HEK293 (cell line): ENCODE results near the gene SLC35E2B.

Source experiments
- HOXA7 ChIP-seq: sonication (generic); formaldehyde crosslinking; IDR thresholded peaks from 2 replicates; pipeline ENCODE4 v1.8.1; 2022; ENCODE audit warnings: missing genetic modification reagents, borderline replicate concordance
- HOXD13 ChIP-seq: sonication (generic); formaldehyde crosslinking; IDR thresholded peaks from 2 replicates; pipeline ENCODE4 v1.8.0; 2022; ENCODE audit warnings: missing genetic modification reagents, borderline replicate concordance
- KLF8 ChIP-seq: fragments of 450-650 bp; formaldehyde crosslinking; IDR thresholded peaks from 2 replicates; pipeline ENCODE4 v1.5.1; 2016; ENCODE audit warnings: missing biosample characterization, missing genetic modification characterization
- MYNN ChIP-seq: fragments of 450-650 bp; formaldehyde crosslinking; IDR thresholded peaks from 2 replicates; pipeline ENCODE4 v1.5.1; 2016; ENCODE audit warnings: missing biosample characterization, missing genetic modification characterization, borderline replicate concordance
- OSR2 ChIP-seq: fragments of 450-650 bp; formaldehyde crosslinking; IDR thresholded peaks from 2 replicates; pipeline ENCODE4 v1.5.1; 2016; ENCODE audit warnings: missing biosample characterization, missing genetic modification characterization
- WT1 ChIP-seq: fragments of 450-650 bp; formaldehyde crosslinking; IDR thresholded peaks from 2 replicates; pipeline ENCODE4 v1.5.1; 2016; ENCODE audit warnings: missing biosample characterization, missing genetic modification characterization
- ZBTB20 ChIP-seq: fragments of 450-650 bp; formaldehyde crosslinking; IDR thresholded peaks from 2 replicates; pipeline ENCODE4 v1.5.1; 2016; ENCODE audit warnings: missing biosample characterization, missing genetic modification characterization
- ZBTB21 ChIP-seq: fragments of 450-650 bp; formaldehyde crosslinking; IDR thresholded peaks from 2 replicates; pipeline ENCODE4 v1.5.1; 2017; ENCODE audit warnings: missing biosample characterization, missing genetic modification characterization
- ZBTB7A ChIP-seq: fragments of 450-650 bp; formaldehyde crosslinking; IDR thresholded peaks from 2 replicates; pipeline ENCODE4 v1.5.1; 2016; ENCODE audit warnings: low read depth, missing biosample characterization, missing genetic modification characterization
- ZEB2 ChIP-seq: fragments of 450-650 bp; formaldehyde crosslinking; IDR thresholded peaks from 2 replicates; pipeline ENCODE4 v1.5.1; 2016; ENCODE audit warnings: missing biosample characterization, missing genetic modification characterization
- ZFP3 ChIP-seq: fragments of 450-650 bp; formaldehyde crosslinking; IDR thresholded peaks from 2 replicates; pipeline ENCODE4 v1.5.1; 2016; ENCODE audit warnings: low read depth, missing biosample characterization, missing genetic modification characterization
- ZFP69B ChIP-seq: fragments of 450-650 bp; formaldehyde crosslinking; IDR thresholded peaks from 2 replicates; pipeline ENCODE4 v1.5.1; 2016; ENCODE audit warnings: missing biosample characterization, missing genetic modification characterization
- ZNF223 ChIP-seq: fragments of 450-650 bp; formaldehyde crosslinking; IDR thresholded peaks from 2 replicates; pipeline ENCODE4 v1.5.1; 2016; ENCODE audit warnings: missing biosample characterization, missing genetic modification characterization
- ZNF24 ChIP-seq: fragments of 450-650 bp; formaldehyde crosslinking; IDR thresholded peaks from 2 replicates; pipeline ENCODE4 v1.5.1; 2016; ENCODE audit warnings: missing biosample characterization, missing genetic modification characterization
- ZNF324 ChIP-seq: fragments of 450-650 bp; formaldehyde crosslinking; IDR thresholded peaks from 2 replicates; pipeline ENCODE4 v1.5.1; 2016; ENCODE audit warnings: missing biosample characterization, missing genetic modification characterization
- ZNF37A ChIP-seq: fragments of 450-650 bp; IDR thresholded peaks from 2 replicates; pipeline ENCODE4 v1.5.1; 2018; ENCODE audit warnings: missing biosample characterization, missing genetic modification characterization
- ZNF561 ChIP-seq: fragments of 450-650 bp; IDR thresholded peaks from 2 replicates; pipeline ENCODE4 v1.5.1; 2018; ENCODE audit warnings: missing biosample characterization, missing genetic modification characterization, borderline replicate concordance
- ZNF600 ChIP-seq: fragments of 450-650 bp; formaldehyde crosslinking; IDR thresholded peaks from 2 replicates; pipeline ENCODE4 v1.5.1; 2016; ENCODE audit warnings: missing biosample characterization, missing genetic modification characterization
- ZNF629 ChIP-seq: fragments of 450-650 bp; formaldehyde crosslinking; IDR thresholded peaks from 2 replicates; pipeline ENCODE4 v1.5.1; 2017; ENCODE audit warnings: missing biosample characterization, missing genetic modification characterization
- ZNF660 ChIP-seq: fragments of 450-650 bp; IDR thresholded peaks from 2 replicates; pipeline ENCODE4 v1.5.1; 2018; ENCODE audit warnings: missing biosample characterization, mild to moderate bottlenecking, missing genetic modification characterization
- ZNF677 ChIP-seq: fragments of 450-650 bp; IDR thresholded peaks from 2 replicates; pipeline ENCODE4 v1.5.0; 2018; ENCODE audit warnings: missing biosample characterization, mild to moderate bottlenecking, missing genetic modification characterization, moderate library complexity
- TF ChIP-seq, protein P1 (sequence below): fragments of 450-650 bp; formaldehyde crosslinking; IDR thresholded peaks from 2 replicates; pipeline ENCODE4 v1.5.1; 2016; ENCODE audit warnings: missing biosample characterization, missing genetic modification characterization
- TF ChIP-seq, protein P2 (sequence below): fragments of 450-650 bp; formaldehyde crosslinking; IDR thresholded peaks from 2 replicates; pipeline ENCODE4 v1.5.1; 2016; ENCODE audit warnings: missing biosample characterization, missing genetic modification characterization
- TF ChIP-seq, protein P3 (sequence below): fragments of 450-650 bp; formaldehyde crosslinking; conservative IDR thresholded peaks from 2 replicates; pipeline ENCODE4 v1.5.1; 2016; ENCODE audit warnings: low read depth, missing biosample characterization, missing genetic modification characterization
- TF ChIP-seq, protein P4 (sequence below): fragments of 450-650 bp; formaldehyde crosslinking; conservative IDR thresholded peaks from 2 replicates; pipeline ENCODE4 v1.5.1; 2016; ENCODE audit warnings: low read depth, missing biosample characterization, missing genetic modification characterization
- TF ChIP-seq, protein P5 (sequence below): fragments of 450-650 bp; formaldehyde crosslinking; IDR thresholded peaks from 2 replicates; pipeline ENCODE4 v1.5.1; 2016; ENCODE audit warnings: missing biosample characterization, missing genetic modification characterization

SLC35E2B gene

DNA sequence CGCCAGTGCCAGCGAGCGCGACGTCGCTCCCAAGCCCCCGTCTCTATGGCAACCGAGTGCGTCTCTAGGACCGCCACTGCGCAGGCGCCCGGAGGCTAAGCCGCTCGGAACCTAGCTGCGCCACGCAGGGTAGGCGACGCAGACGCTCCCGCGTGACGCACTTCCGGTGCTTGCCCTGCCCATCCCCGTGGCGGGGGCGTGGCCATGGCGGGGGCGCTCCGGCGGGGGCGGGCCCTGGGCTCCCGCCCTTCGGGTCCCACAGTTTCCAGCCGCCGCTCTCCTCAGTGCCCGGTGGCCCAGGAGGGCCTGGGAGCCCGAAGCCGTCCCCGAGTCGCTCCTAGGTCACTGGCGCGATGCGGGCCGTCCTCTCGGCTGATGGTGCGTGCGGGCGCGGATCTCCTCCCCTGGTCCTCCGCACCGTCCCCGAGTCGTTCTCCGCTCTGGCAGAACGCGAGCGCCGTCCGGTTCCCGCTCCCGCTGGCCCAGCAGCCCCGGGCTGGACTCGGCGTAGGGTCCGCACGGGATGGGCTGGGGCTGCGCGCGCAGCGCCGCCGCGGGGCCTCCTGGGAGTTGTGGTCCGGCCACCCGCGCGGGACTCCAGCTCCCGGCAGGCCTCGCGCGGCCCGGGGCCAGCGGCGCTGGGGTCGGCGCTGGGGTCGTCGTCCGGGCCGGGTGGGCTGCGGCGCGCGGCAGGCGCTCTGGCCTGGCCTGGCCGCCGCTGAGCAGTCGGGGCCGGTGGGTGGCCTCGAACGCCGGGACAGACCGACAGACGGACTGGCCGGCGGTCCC, 77.1 kb downstream of the SLC35E2B start, which contains the start of gene MIB2 (continued):
- 0 out of 2 replicates have a peak, but pooled peaks have one; percentile 50 for TF ChIP-seq ZNF660 (tag by site-specific recombination)
- peak; percentile 98 for TF ChIP-seq KLF8 (tag by site-specific recombination)
- peak; percentile 90; the same call in 1 of the 2 replicates for TF ChIP-seq ZBTB20
- TF ChIP-seq ZNF37A (tag by site-specific recombination), result no peak
- TF ChIP-seq HOXD13 (CRISPR knock-in tag), result no peak
- TF ChIP-seq, protein P1, sequence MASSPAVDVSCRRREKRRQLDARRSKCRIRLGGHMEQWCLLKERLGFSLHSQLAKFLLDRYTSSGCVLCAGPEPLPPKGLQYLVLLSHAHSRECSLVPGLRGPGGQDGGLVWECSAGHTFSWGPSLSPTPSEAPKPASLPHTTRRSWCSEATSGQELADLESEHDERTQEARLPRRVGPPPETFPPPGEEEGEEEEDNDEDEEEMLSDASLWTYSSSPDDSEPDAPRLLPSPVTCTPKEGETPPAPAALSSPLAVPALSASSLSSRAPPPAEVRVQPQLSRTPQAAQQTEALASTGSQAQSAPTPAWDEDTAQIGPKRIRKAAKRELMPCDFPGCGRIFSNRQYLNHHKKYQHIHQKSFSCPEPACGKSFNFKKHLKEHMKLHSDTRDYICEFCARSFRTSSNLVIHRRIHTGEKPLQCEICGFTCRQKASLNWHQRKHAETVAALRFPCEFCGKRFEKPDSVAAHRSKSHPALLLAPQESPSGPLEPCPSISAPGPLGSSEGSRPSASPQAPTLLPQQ (tag by site-specific recombination), result peak; percentile 96
- peak; percentile 94 for TF ChIP-seq ZBTB7A
- TF ChIP-seq, protein P2, sequence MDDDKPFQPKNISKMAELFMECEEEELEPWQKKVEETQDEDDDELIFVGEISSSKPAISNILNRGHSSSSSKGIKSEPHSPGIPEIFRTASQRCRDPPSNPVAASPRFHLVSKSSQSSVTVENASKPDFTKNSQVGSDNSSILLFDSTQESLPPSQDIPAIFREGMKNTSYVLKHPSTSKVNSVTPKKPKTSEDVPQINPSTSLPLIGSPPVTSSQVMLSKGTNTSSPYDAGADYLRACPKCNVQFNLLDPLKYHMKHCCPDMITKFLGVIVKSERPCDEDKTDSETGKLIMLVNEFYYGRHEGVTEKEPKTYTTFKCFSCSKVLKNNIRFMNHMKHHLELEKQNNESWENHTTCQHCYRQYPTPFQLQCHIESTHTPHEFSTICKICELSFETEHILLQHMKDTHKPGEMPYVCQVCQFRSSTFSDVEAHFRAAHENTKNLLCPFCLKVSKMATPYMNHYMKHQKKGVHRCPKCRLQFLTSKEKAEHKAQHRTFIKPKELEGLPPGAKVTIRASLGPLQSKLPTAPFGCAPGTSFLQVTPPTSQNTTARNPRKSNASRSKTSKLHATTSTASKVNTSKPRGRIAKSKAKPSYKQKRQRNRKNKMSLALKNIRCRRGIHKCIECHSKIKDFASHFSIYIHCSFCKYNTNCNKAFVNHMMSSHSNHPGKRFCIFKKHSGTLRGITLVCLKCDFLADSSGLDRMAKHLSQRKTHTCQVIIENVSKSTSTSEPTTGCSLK (tag by site-specific recombination), result no peak
- TF ChIP-seq ZNF324 (tag by site-specific recombination), result peak; percentile 92
- 0 out of 2 replicates have a peak, but pooled peaks have one; percentile 41 for TF ChIP-seq ZNF24
- TF ChIP-seq WT1 (tag by site-specific recombination), result no peak; the same call in 1 of the 2 replicates
- TF ChIP-seq, protein P3, sequence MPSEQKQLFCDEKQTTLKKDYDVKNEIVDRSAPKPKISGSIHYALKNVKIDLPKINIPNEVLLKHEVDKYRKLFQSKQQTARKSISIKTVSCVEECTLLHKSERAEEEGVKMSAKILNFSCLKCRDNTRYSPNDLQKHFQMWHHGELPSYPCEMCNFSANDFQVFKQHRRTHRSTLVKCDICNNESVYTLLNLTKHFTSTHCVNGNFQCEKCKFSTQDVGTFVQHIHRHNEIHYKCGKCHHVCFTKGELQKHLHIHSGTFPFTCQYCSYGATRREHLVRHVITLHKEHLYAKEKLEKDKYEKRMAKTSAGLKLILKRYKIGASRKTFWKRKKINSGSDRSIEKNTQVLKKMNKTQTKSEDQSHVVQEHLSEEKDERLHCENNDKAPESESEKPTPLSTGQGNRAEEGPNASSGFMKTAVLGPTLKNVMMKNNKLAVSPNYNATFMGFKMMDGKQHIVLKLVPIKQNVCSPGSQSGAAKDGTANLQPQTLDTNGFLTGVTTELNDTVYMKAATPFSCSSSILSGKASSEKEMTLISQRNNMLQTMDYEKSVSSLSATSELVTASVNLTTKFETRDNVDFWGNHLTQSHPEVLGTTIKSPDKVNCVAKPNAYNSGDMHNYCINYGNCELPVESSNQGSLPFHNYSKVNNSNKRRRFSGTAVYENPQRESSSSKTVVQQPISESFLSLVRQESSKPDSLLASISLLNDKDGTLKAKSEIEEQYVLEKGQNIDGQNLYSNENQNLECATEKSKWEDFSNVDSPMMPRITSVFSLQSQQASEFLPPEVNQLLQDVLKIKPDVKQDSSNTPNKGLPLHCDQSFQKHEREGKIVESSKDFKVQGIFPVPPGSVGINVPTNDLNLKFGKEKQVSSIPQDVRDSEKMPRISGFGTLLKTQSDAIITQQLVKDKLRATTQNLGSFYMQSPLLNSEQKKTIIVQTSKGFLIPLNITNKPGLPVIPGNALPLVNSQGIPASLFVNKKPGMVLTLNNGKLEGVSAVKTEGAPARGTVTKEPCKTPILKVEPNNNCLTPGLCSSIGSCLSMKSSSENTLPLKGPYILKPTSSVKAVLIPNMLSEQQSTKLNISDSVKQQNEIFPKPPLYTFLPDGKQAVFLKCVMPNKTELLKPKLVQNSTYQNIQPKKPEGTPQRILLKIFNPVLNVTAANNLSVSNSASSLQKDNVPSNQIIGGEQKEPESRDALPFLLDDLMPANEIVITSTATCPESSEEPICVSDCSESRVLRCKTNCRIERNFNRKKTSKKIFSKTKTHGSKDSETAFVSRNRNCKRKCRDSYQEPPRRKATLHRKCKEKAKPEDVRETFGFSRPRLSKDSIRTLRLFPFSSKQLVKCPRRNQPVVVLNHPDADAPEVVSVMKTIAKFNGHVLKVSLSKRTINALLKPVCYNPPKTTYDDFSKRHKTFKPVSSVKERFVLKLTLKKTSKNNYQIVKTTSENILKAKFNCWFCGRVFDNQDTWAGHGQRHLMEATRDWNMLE (tag by site-specific recombination), result peak; percentile 10; the same call in 1 of the 2 replicates
- peak; percentile 99 for TF ChIP-seq ZNF600
- TF ChIP-seq ZEB2, result peak; percentile 99
- TF ChIP-seq ZNF677 (tag by site-specific recombination), result no peak
- no peak for TF ChIP-seq ZFP3 (tag by site-specific recombination)
- peak; percentile 100 for TF ChIP-seq ZNF629 (tag by site-specific recombination)
- no peak for TF ChIP-seq HOXA7
- TF ChIP-seq ZFP69B (tag by site-specific recombination), result peak; percentile 95
- TF ChIP-seq OSR2 (tag by site-specific recombination), result peak; percentile 18; the same call in 1 of the 2 replicates
- peak; percentile 97 for TF ChIP-seq ZBTB21 (tag by site-specific recombination)
- TF ChIP-seq, protein P4, sequence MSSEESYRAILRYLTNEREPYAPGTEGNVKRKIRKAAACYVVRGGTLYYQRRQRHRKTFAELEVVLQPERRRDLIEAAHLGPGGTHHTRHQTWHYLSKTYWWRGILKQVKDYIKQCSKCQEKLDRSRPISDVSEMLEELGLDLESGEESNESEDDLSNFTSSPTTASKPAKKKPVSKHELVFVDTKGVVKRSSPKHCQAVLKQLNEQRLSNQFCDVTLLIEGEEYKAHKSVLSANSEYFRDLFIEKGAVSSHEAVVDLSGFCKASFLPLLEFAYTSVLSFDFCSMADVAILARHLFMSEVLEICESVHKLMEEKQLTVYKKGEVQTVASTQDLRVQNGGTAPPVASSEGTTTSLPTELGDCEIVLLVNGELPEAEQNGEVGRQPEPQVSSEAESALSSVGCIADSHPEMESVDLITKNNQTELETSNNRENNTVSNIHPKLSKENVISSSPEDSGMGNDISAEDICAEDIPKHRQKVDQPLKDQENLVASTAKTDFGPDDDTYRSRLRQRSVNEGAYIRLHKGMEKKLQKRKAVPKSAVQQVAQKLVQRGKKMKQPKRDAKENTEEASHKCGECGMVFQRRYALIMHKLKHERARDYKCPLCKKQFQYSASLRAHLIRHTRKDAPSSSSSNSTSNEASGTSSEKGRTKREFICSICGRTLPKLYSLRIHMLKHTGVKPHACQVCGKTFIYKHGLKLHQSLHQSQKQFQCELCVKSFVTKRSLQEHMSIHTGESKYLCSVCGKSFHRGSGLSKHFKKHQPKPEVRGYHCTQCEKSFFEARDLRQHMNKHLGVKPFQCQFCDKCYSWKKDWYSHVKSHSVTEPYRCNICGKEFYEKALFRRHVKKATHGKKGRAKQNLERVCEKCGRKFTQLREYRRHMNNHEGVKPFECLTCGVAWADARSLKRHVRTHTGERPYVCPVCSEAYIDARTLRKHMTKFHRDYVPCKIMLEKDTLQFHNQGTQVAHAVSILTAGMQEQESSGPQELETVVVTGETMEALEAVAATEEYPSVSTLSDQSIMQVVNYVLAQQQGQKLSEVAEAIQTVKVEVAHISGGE (tag by site-specific recombination), result peak; percentile 83
- TF ChIP-seq, protein P5, sequence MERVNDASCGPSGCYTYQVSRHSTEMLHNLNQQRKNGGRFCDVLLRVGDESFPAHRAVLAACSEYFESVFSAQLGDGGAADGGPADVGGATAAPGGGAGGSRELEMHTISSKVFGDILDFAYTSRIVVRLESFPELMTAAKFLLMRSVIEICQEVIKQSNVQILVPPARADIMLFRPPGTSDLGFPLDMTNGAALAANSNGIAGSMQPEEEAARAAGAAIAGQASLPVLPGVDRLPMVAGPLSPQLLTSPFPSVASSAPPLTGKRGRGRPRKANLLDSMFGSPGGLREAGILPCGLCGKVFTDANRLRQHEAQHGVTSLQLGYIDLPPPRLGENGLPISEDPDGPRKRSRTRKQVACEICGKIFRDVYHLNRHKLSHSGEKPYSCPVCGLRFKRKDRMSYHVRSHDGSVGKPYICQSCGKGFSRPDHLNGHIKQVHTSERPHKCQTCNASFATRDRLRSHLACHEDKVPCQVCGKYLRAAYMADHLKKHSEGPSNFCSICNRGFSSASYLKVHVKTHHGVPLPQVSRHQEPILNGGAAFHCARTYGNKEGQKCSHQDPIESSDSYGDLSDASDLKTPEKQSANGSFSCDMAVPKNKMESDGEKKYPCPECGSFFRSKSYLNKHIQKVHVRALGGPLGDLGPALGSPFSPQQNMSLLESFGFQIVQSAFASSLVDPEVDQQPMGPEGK (tag by site-specific recombination), result peak; percentile 99
- no peak for TF ChIP-seq ZNF223 (tag by site-specific recombination)
- no peak for TF ChIP-seq MYNN (tag by site-specific recombination)
- TF ChIP-seq ZNF561 (tag by site-specific recombination), result peak; percentile 49
